Stimulated activated effector memory CD8-positive, alpha-beta T cell treated with anti-CD3 and anti-CD28 coated beads, Interleukin-12 subunit alpha, Interleukin-12 subunit beta, amount 100 ng/mL, for 72 hours (primary cell): Measurements from ENCODE around the gene HDAC4.

ENCODE experiments used
- ATAC-seq: fragments of 150-1000 bp; cut with Tn5 transposase; 2 replicates; pipeline ENCODE4 v1.10.0; 2021
- DNase-seq, 2 donors: peaks; one replicate each; pipeline ENCODE4 v3.0.0; 2021 to 2022; ENCODE audit warnings: low spot score in 2 of 2
- H3K27ac Mint-ChIP-seq: one replicate; pipeline ENCODE4 v1.8.0; 2022; ENCODE audit warnings: mild to moderate bottlenecking, mixed read lengths
- H3K36me3 Mint-ChIP-seq: one replicate; pipeline ENCODE4 v1.8.0; 2022; ENCODE audit warnings: mild to moderate bottlenecking, mixed read lengths
- H3K4me1 Mint-ChIP-seq: one replicate; pipeline ENCODE4 v1.8.0; 2022; ENCODE audit warnings: mixed read lengths
- H3K4me3 Mint-ChIP-seq: one replicate; pipeline ENCODE4 v1.8.0; 2022; ENCODE audit warnings: mild to moderate bottlenecking, mixed read lengths
- H3K9me3 Mint-ChIP-seq: one replicate; pipeline ENCODE4 v1.8.0; 2022; ENCODE audit warnings: mixed read lengths

Gene HDAC4

GRCh38 chr2:239120664-239121063, 280.2 kb downstream of the HDAC4 start:
- Mint-ChIP-seq H3K9me3 (no peaks in the 10 kb centered on the region), H3K27ac (no peak overlapping the region), H3K36me3 (peaks cover 32% of the 10 kb centered on the region), H3K4me3 (no peak overlapping the region), H3K4me1 (peaks cover 57% of the 10 kb centered on the region)
- no peak for DNase-seq
- ATAC-seq, result no peak

GRCh38 chr2:239119346-239120126, 281.3 kb downstream of the HDAC4 start:
- H3K27ac Mint-ChIP-seq, result peak overlapping the region; percentile 63
- peak overlapping the region; percentile 51 for H3K4me3 Mint-ChIP-seq
- peaks cover 60% of the 10 kb centered on the region for H3K4me1 Mint-ChIP-seq
- ATAC-seq, result no peak
- DNase-seq, result no peak
- no peaks in the 10 kb centered on the region for H3K9me3 Mint-ChIP-seq
- H3K36me3 Mint-ChIP-seq, result peaks cover 21% of the 10 kb centered on the region

- H3K4me1 Mint-ChIP-seq, result peaks cover 60% of the 10 kb centered on the region
- H3K36me3 Mint-ChIP-seq, result peaks cover 15% of the 10 kb centered on the region
- H3K4me3 Mint-ChIP-seq, result peak overlapping the region; percentile 51
- no peaks in the 10 kb centered on the region for H3K9me3 Mint-ChIP-seq
- H3K27ac Mint-ChIP-seq, result peak overlapping the region; percentile 63
- ATAC-seq (peak; percentile 86), DNase-seq (no peak)
These were observed 282.1 kb downstream of the HDAC4 start for GRCh38 chr2:239118675-239119211.

- H3K36me3 Mint-ChIP-seq, result peaks cover 11% of the 10 kb centered on the region
- H3K9me3 Mint-ChIP-seq, result no peaks in the 10 kb centered on the region
- peak overlapping the region; percentile 51 for H3K4me3 Mint-ChIP-seq
- H3K27ac Mint-ChIP-seq, result no peak overlapping the region
- no peak for DNase-seq
- peaks cover 60% of the 10 kb centered on the region for H3K4me1 Mint-ChIP-seq
- no peak for ATAC-seq
These were observed 282.6 kb downstream of the HDAC4 start for GRCh38 chr2:239118264-239118663.

- no peak for DNase-seq
- ATAC-seq, result no peak
- H3K4me1 Mint-ChIP-seq, result peaks cover 60% of the 10 kb centered on the region
- no peak overlapping the region for H3K27ac Mint-ChIP-seq
- H3K4me3 Mint-ChIP-seq, result no peak overlapping the region
- no peaks in the 10 kb centered on the region for H3K9me3 Mint-ChIP-seq
- peaks cover 7% of the 10 kb centered on the region for H3K36me3 Mint-ChIP-seq
These were observed 283.0 kb downstream of the HDAC4 start for GRCh38 chr2:239117831-239118230.

- no peaks in the 10 kb centered on the region for H3K9me3 Mint-ChIP-seq
- H3K4me3 Mint-ChIP-seq, result no peak overlapping the region
- H3K36me3 Mint-ChIP-seq, result peaks cover 6% of the 10 kb centered on the region
- H3K4me1 Mint-ChIP-seq, result peaks cover 57% of the 10 kb centered on the region
- ATAC-seq (no peak), DNase-seq (no peak)
- H3K27ac Mint-ChIP-seq, result peak overlapping the region; percentile 41
These were observed 284.2 kb downstream of the HDAC4 start for GRCh38 chr2:239116456-239117246.

GRCh38 chr2:239115616-239116015, 285.2 kb downstream of the HDAC4 start:
- Mint-ChIP-seq H3K4me3 (no peak overlapping the region), H3K36me3 (peaks cover 6% of the 10 kb centered on the region), H3K4me1 (peaks cover 53% of the 10 kb centered on the region), H3K27ac (peak overlapping the region; percentile 41), H3K9me3 (no peaks in the 10 kb centered on the region)
- no peak for DNase-seq
- no peak for ATAC-seq

GRCh38 chr2:239114616-239115265, 286.1 kb downstream of the HDAC4 start:
- ATAC-seq, result no peak
- H3K27ac Mint-ChIP-seq, result no peak overlapping the region
- H3K36me3 Mint-ChIP-seq, result peaks cover 6% of the 10 kb centered on the region
- peaks cover 44% of the 10 kb centered on the region for H3K4me1 Mint-ChIP-seq
- H3K4me3 Mint-ChIP-seq, result no peak overlapping the region
- H3K9me3 Mint-ChIP-seq, result no peaks in the 10 kb centered on the region
- DNase-seq, result no peak

- ATAC-seq, result no peak
These were observed 286.7 kb downstream of the HDAC4 start for GRCh38 chr2:239114119-239114581.

GRCh38 chr2:239113615-239114014, 287.2 kb downstream of the HDAC4 start:
- Mint-ChIP-seq H3K27ac (no peak overlapping the region), H3K36me3 (peaks cover 6% of the 10 kb centered on the region), H3K4me3 (no peak overlapping the region)

More at GRCh38 chr2:239114119-239114581, 286.7 kb downstream of the HDAC4 start:
- Mint-ChIP-seq H3K4me3 (no peak overlapping the region), H3K9me3 (no peaks in the 10 kb centered on the region), H3K27ac (no peak overlapping the region), H3K36me3 (peaks cover 6% of the 10 kb centered on the region), H3K4me1 (peaks cover 38% of the 10 kb centered on the region)
- no peak for DNase-seq

GRCh38 chr2:239113171-239113570, 287.6 kb downstream of the HDAC4 start:
- H3K4me3 Mint-ChIP-seq, result no peak overlapping the region
- ATAC-seq (no peak), DNase-seq (no peak)
- peaks cover 29% of the 10 kb centered on the region for H3K4me1 Mint-ChIP-seq
- H3K36me3 Mint-ChIP-seq, result peaks cover 6% of the 10 kb centered on the region
- H3K9me3 Mint-ChIP-seq, result no peaks in the 10 kb centered on the region
- H3K27ac Mint-ChIP-seq, result no peak overlapping the region

More at GRCh38 chr2:239113615-239114014, 287.2 kb downstream of the HDAC4 start:
- Mint-ChIP-seq H3K9me3 (no peaks in the 10 kb centered on the region), H3K4me1 (peaks cover 33% of the 10 kb centered on the region)
- no peak for DNase-seq
- ATAC-seq, result no peak

- Mint-ChIP-seq H3K4me3 (no peak overlapping the region), H3K9me3 (no peaks in the 10 kb centered on the region), H3K36me3 (peaks cover 6% of the 10 kb centered on the region), H3K27ac (no peak overlapping the region), H3K4me1 (peaks cover 19% of the 10 kb centered on the region)
- ATAC-seq (no peak), DNase-seq (no peak)
These were observed 288.6 kb downstream of the HDAC4 start for GRCh38 chr2:239112127-239112774.

GRCh38 chr2:239111401-239112100, 289.3 kb downstream of the HDAC4 start:
- Mint-ChIP-seq H3K4me3 (no peak overlapping the region), H3K27ac (no peak overlapping the region), H3K36me3 (peaks cover 1% of the 10 kb centered on the region), H3K4me1 (peaks cover 12% of the 10 kb centered on the region), H3K9me3 (no peaks in the 10 kb centered on the region)
- no peak for DNase-seq
- ATAC-seq, result no peak

- H3K27ac Mint-ChIP-seq, result no peak overlapping the region
- H3K9me3 Mint-ChIP-seq, result no peaks in the 10 kb centered on the region
These were observed 290.2 kb downstream of the HDAC4 start for GRCh38 chr2:239110595-239111048.

More at GRCh38 chr2:239110595-239111048, 290.2 kb downstream of the HDAC4 start:
- Mint-ChIP-seq H3K36me3 (no peaks in the 10 kb centered on the region), H3K4me1 (peaks cover 3% of the 10 kb centered on the region), H3K4me3 (no peak overlapping the region)
- ATAC-seq, result no peak
- no peak for DNase-seq
